Measurements from ENCODE around the gene RNF7.

DNA sequence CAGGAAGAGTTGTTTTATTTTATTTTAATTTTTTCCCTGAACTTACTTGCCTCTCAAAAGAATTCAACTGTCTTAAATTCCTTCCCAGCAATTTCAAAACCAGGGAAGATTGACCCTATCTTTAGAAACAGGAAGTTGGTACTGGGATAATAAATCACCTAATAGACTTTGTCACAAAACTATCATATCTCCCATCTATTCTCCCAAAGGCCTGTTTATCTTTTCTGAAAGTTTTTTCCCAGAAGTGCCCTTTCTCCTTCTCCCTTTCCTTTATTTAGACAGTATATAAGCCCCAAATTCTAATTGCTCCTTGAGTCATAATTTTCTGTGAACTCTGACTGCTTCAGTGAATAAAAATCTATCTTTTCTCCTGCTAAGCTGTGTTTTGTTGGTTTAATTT is 2.9 kb upstream of the RNF7 start:
- TF ChIP-seq SIX5 (IDR thresholded peaks at IDR 0.05; ENCODE audit: low read depth, low read length) (no peak), BCL11A (IDR thresholded peaks at IDR 0.05; ENCODE audit: low read depth in 2 of 2, low read length in 2 of 2) (no peak), JUND (IDR thresholded peaks at IDR 0.05; ENCODE audit: low read length) (no peak), SP1 (IDR thresholded peaks at IDR 0.05; ENCODE audit: low read depth, low read length) (no peak), CHD2 (IDR thresholded peaks at IDR 0.05; ENCODE audit: low read length) (no peak), RFX5 (IDR thresholded peaks at IDR 0.05; ENCODE audit: borderline replicate concordance, low read depth, low read length) (no peak), POLR2A (IDR thresholded peaks at IDR 0.05; ENCODE audit: control extremely low read depth in 1 of 2, low read depth in 2 of 2, low read length in 2 of 2) (no peak), EP300 (IDR thresholded peaks at IDR 0.05; ENCODE audit: borderline replicate concordance in 1 of 2, low read depth in 2 of 2, low read length in 2 of 2) (no peak)
- TF ChIP-seq, protein P1, sequence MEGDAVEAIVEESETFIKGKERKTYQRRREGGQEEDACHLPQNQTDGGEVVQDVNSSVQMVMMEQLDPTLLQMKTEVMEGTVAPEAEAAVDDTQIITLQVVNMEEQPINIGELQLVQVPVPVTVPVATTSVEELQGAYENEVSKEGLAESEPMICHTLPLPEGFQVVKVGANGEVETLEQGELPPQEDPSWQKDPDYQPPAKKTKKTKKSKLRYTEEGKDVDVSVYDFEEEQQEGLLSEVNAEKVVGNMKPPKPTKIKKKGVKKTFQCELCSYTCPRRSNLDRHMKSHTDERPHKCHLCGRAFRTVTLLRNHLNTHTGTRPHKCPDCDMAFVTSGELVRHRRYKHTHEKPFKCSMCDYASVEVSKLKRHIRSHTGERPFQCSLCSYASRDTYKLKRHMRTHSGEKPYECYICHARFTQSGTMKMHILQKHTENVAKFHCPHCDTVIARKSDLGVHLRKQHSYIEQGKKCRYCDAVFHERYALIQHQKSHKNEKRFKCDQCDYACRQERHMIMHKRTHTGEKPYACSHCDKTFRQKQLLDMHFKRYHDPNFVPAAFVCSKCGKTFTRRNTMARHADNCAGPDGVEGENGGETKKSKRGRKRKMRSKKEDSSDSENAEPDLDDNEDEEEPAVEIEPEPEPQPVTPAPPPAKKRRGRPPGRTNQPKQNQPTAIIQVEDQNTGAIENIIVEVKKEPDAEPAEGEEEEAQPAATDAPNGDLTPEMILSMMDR (IDR thresholded peaks at IDR 0.05; ENCODE audit: control extremely low read depth in 1 of 3, insufficient read depth in 1 of 3, low read depth in 1 of 3, low read length in 3 of 3), result no peak
- TF ChIP-seq, protein P2, sequence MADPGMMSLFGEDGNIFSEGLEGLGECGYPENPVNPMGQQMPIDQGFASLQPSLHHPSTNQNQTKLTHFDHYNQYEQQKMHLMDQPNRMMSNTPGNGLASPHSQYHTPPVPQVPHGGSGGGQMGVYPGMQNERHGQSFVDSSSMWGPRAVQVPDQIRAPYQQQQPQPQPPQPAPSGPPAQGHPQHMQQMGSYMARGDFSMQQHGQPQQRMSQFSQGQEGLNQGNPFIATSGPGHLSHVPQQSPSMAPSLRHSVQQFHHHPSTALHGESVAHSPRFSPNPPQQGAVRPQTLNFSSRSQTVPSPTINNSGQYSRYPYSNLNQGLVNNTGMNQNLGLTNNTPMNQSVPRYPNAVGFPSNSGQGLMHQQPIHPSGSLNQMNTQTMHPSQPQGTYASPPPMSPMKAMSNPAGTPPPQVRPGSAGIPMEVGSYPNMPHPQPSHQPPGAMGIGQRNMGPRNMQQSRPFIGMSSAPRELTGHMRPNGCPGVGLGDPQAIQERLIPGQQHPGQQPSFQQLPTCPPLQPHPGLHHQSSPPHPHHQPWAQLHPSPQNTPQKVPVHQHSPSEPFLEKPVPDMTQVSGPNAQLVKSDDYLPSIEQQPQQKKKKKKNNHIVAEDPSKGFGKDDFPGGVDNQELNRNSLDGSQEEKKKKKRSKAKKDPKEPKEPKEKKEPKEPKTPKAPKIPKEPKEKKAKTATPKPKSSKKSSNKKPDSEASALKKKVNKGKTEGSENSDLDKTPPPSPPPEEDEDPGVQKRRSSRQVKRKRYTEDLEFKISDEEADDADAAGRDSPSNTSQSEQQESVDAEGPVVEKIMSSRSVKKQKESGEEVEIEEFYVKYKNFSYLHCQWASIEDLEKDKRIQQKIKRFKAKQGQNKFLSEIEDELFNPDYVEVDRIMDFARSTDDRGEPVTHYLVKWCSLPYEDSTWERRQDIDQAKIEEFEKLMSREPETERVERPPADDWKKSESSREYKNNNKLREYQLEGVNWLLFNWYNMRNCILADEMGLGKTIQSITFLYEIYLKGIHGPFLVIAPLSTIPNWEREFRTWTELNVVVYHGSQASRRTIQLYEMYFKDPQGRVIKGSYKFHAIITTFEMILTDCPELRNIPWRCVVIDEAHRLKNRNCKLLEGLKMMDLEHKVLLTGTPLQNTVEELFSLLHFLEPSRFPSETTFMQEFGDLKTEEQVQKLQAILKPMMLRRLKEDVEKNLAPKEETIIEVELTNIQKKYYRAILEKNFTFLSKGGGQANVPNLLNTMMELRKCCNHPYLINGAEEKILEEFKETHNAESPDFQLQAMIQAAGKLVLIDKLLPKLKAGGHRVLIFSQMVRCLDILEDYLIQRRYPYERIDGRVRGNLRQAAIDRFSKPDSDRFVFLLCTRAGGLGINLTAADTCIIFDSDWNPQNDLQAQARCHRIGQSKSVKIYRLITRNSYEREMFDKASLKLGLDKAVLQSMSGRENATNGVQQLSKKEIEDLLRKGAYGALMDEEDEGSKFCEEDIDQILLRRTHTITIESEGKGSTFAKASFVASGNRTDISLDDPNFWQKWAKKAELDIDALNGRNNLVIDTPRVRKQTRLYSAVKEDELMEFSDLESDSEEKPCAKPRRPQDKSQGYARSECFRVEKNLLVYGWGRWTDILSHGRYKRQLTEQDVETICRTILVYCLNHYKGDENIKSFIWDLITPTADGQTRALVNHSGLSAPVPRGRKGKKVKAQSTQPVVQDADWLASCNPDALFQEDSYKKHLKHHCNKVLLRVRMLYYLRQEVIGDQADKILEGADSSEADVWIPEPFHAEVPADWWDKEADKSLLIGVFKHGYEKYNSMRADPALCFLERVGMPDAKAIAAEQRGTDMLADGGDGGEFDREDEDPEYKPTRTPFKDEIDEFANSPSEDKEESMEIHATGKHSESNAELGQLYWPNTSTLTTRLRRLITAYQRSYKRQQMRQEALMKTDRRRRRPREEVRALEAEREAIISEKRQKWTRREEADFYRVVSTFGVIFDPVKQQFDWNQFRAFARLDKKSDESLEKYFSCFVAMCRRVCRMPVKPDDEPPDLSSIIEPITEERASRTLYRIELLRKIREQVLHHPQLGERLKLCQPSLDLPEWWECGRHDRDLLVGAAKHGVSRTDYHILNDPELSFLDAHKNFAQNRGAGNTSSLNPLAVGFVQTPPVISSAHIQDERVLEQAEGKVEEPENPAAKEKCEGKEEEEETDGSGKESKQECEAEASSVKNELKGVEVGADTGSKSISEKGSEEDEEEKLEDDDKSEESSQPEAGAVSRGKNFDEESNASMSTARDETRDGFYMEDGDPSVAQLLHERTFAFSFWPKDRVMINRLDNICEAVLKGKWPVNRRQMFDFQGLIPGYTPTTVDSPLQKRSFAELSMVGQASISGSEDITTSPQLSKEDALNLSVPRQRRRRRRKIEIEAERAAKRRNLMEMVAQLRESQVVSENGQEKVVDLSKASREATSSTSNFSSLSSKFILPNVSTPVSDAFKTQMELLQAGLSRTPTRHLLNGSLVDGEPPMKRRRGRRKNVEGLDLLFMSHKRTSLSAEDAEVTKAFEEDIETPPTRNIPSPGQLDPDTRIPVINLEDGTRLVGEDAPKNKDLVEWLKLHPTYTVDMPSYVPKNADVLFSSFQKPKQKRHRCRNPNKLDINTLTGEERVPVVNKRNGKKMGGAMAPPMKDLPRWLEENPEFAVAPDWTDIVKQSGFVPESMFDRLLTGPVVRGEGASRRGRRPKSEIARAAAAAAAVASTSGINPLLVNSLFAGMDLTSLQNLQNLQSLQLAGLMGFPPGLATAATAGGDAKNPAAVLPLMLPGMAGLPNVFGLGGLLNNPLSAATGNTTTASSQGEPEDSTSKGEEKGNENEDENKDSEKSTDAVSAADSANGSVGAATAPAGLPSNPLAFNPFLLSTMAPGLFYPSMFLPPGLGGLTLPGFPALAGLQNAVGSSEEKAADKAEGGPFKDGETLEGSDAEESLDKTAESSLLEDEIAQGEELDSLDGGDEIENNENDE (IDR thresholded peaks at IDR 0.05; ENCODE audit: insufficient replicate concordance, low read length), result no peak
